Hematopoietic multipotent progenitor cell treated with erythropoietin and hydrocortisone succinate and interleukin-3 and kit ligand, for 4 days (in vitro differentiated cells): ENCODE results near the gene WDFY3.
A peak's percentile ranks its signal among the peaks of the same experiment; 100 is the strongest.

ENCODE experiments used
- DNase-seq: peaks from one replicate; pipeline ENCODE4 v3.0.0-alpha.2; 2015

Gene WDFY3

GRCh38 chr4:84966382-84967242 lies at the start of gene WDFY3:
TSS of gene WDFY3 (minus strand) at chr4:84966690. CDS start at chr4:84860591, 106,099 bp downstream.
- peak; percentile 89 for DNase-seq

- DNase-seq, result no peak
Observed at GRCh38 chr4:85005865-85006377, 39.4 kb upstream of the WDFY3 start.

- no peak for DNase-seq
Observed at GRCh38 chr4:85000343-85000742, 33.9 kb upstream of the WDFY3 start.

GRCh38 chr4:84995386-84995785 lies 28.9 kb upstream of the WDFY3 start:
- no peak for DNase-seq

- DNase-seq, result no peak
Observed at GRCh38 chr4:84994280-84994679, 27.8 kb upstream of the WDFY3 start.

DNA sequence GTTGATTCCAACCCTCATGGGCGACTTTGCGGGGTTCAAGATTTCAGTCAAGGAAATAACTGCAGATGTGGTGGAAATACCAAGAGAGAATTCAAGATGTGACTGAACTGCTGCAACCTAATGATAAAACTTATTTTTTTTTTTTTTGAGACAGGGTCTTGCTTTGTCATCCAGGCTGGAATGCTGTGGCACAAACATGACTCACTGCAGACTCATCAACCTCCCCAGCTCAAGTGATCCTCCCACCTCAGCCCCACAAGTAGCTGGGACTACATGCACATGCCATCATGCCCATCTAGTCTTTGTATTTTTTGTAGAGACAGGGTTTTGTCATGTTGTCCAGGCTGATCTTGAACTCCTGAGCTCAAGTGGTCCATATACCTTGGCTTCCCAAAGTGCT lies 19.5 kb upstream of the WDFY3 start:
- no peak for DNase-seq

DNA sequence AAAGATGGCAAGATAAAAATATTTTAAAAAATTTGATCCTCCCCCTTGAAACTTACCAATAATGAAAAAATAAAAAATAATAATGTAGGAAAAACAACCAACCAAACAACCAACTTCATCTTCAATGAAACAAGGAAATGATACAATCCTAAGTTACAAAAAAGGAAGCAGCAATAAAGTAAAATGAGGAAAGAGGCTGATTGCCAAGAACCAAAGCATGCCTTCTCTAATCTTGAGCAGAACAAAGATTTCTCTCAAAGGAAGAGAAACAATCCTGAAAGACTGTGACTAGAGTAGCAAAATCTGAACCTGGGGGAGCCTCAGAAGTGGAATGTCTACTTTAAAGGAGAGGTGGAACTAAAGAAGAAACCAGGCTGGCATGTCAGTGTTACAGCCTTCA lies 10.9 kb upstream of the WDFY3 start:
- DNase-seq, result no peak

- DNase-seq, result peak; percentile 22
Observed at GRCh38 chr4:84973856-84974255, 7.4 kb upstream of the WDFY3 start.

DNA sequence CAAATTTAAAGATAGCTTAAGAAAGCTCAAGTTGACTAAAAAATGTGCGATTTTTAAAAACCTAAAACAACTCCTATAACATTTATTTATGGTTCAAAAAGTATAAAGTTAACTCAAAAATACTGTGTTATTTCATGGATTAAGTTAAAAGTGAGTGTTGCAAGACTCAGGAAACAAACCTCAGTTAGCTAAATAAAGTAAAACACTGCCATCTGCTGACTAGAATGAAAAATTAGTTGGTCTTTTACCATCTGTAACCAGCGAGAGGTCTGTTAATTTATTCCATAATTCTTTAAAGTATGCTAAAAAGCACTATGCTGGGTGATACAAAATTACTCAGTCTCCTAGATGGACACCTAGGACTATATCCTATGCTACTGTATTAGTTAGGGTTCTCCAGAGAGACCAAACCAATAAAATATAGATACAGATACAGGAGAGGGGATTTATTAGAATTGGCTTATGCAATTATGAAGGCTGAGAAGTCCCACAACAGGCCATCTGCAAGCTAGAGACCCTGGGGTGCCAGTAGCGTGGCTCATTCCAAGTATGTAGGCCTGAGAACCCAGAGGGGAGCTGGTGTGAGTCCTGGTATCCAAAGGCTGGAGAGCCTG lies 4.9 kb upstream of the WDFY3 start:
- peak; percentile 77 for DNase-seq

GRCh38 chr4:84968925-84969324 lies 2.4 kb upstream of the WDFY3 start:
- DNase-seq, result no peak

DNA sequence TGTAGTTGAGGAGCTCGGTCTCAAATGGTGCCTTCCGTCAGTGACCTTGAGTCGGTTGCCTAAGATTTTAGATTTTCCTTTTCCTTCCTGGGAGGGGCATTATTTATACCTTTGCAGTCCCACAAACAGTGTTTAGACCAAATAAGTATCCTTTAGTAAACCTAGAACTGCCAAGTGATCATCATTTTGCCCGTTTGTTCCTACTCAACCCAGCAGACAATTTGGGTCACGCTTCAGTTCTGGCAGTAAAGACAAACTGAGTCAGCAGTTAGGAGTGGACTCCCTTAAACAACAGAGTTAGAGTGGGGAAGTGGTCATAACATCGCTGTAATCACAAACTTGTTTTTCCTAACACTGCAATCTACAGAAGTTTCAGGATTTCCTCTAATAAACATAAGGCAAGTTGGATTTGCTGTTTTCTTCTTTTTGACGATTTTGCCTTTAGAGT lies 777 bp upstream of the WDFY3 start:
- no peak for DNase-seq

DNA sequence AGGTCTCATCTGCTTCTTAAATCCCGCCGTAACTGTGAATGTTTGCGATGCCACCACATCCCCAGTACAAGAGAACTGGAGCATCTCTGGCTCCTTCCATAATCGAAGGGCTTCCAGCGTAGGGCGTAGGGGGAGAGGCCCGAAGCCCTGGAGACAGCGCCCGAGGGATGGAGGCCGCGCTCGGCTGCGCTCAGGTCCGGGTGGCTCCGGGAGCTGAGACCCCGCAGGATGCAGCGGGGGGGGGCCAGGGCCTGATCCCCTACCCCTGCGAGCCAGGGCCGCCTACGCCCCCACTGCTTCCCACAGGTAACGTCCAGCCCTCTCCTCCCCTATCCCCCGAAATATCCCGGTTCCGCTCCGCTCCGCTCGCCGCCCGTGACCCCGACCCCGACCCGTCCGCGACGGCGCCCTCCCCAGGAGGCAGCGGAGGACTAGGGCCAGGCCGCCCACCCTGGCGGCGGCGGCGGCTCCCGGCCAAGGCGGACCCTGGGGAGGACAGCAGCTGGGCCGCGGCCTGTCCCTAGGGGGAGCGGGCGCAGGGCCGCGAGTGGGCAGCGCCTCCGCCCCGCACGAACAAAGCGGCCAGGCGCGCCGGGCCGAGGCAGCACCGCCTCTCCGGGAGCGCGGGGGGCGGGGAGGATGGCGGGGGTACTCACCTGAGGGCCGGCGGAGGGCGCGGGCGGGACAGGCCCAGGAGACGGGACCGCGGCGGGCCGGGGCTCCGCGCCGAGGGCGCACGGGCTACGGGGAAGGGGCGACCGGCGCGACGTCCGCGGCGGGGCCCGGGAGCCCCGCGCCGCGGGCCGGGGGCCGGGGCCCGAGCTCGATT lies 723 bp downstream of the WDFY3 start:
- DNase-seq, result peak; percentile 39

GRCh38 chr4:84964995-84965552 lies 1.4 kb downstream of the WDFY3 start:
- DNase-seq, result no peak

- DNase-seq, result no peak
Observed at GRCh38 chr4:84962102-84962501, 4.4 kb downstream of the WDFY3 start.

- DNase-seq, result no peak
Observed at GRCh38 chr4:84958434-84958833, 8.1 kb downstream of the WDFY3 start.

DNA sequence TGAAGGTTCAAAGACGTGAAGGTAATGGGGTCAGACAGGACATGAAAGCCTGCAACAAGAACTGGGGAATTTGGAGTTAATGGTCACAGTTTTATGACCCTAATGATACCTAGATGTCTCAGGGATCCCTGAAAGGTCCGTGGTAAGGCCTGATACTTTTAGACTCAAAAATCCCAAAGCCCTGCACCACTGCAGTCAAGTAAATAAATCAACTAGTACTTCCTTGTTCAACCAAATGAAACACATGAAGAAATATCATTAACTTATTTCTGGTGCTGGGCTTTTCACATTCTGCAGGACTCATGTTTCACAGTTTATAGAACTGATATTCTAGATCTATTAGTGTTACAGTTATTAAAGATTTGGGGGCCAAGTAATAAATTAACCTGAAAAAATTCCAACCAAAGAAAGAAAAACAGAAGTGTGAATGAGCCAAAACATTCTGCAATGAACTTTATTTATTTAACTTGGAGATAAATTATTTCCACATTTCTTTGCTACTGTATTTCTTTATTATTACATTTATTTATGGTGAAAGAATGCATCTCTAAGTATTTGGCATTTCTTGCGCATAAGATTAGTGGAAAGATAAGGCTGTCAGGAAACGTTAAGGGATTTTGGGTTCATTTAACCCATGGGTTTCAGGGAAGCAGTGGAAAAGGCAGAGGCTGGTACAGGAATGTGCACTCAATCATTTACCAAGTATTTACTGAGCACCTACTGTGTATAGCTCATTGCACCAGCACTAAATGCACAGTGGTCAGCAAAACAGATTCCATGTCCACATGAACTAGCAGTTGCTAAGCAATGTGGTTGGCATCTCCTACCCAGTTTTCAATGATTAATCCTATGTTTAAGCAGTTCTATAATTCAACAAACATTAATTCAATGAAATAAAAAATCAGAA lies 8.7 kb downstream of the WDFY3 start:
- no peak for DNase-seq

- no peak for DNase-seq
Observed at GRCh38 chr4:84956014-84956413, 10.5 kb downstream of the WDFY3 start.

- DNase-seq, result no peak
Observed at GRCh38 chr4:84954982-84955567, 11.4 kb downstream of the WDFY3 start.

DNA sequence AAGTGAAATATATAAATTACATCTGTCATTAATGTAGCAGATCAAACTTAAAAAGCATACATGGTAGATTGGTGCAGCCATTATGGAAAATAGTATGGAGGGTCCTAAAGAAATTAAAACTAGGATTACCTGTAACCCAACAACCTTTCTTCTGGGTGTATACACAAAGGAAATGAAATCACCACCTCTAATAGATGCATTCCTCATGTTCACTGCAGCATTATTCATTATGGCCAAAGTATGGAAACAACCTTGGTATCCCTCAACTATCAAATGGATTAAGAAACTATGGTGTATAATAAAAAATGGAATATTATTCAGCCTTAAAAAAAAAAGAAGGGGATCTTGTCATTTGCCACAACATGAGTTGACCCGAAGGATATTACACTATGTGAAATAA lies 13.7 kb downstream of the WDFY3 start:
- no peak for DNase-seq

GRCh38 chr4:84952004-84952403 lies 14.5 kb downstream of the WDFY3 start:
- DNase-seq, result no peak

DNA sequence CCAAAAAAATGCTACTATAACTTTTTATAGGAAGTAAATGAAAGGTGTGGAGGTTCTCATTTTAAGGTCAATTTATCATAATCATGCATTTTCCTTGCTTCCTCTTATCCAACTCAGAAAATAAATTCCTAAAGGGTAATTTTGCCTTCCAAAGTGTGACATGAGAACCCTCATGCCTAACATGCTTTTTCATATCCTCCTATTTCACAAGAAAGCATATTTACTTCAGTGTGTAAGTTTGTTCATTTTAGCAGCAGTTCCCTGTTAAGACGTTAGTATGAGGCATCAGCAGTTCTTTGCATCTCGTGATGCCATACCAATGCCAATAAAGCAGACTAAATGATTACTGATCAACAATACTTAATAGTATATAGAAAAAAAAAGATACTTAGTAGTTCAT lies 18.4 kb downstream of the WDFY3 start:
- DNase-seq, result no peak
